HepG2 (cell line): ENCODE measurements around the gene CCDC142. TPM values are rescaled to one million over a fixed set of nuclear protein-coding genes. Genes with fewer than 3 reads are reported as not detected.

Experiments used
- CBX2 ChIP-seq, 2 experiments: fragments of 200-600 bp in 1 of 2; sonication (generic); formaldehyde crosslinking in 1 of 2; IDR thresholded peaks; 2 replicates each; pipeline versions ENCODE4 v1.7.0 to v1.8.1; 2018 to 2022; ENCODE audit warnings: low read depth in 2 of 2, low read length in 1 of 2, mild to moderate bottlenecking in 1 of 2, missing genetic modification reagents in 1 of 2
- FOXO4 ChIP-seq: sonication (generic); formaldehyde crosslinking; conservative IDR thresholded peaks from 2 replicates; pipeline ENCODE4 v1.8.1; 2023; ENCODE audit warnings: missing genetic modification reagents
- HNRNPL ChIP-seq: fragments of 200-400 bp; formaldehyde crosslinking; IDR thresholded peaks from 2 replicates; pipeline ENCODE4 v1.6.1; 2017; ENCODE audit warnings: mild to moderate bottlenecking, low read depth, low read length
- HNRNPLL ChIP-seq: fragments of 200-400 bp; formaldehyde crosslinking; IDR thresholded peaks from 2 replicates; pipeline ENCODE4 v1.6.1; 2017; ENCODE audit warnings: mild to moderate bottlenecking, low read depth, low read length; ENCODE audit not compliant: poor library complexity, severe bottlenecking
- PAF1 ChIP-seq: IDR thresholded peaks from 2 replicates; pipeline ENCODE4 v1.6.1; 2016; ENCODE audit warnings: missing genetic modification reagents, missing compliant biosample characterization
- ZC3H13 ChIP-seq: sonication (generic); formaldehyde crosslinking; IDR thresholded peaks from 2 replicates; pipeline ENCODE4 v1.8.1; 2023; ENCODE audit warnings: mild to moderate bottlenecking, missing genetic modification reagents, moderate library complexity
- ZHX1 ChIP-seq: sonication (generic); formaldehyde crosslinking; IDR thresholded peaks from 2 replicates; pipeline ENCODE4 v1.8.1; 2022; ENCODE audit warnings: low read depth, mild to moderate bottlenecking, missing genetic modification reagents
- ZNF605 ChIP-seq: sonication (generic); formaldehyde crosslinking; IDR thresholded peaks from 2 replicates; pipeline ENCODE4 v1.8.0; 2022; ENCODE audit warnings: mild to moderate bottlenecking, missing genetic modification reagents
- ZNF646 ChIP-seq: sonication (generic); formaldehyde crosslinking; IDR thresholded peaks from 2 replicates; pipeline ENCODE4 v1.9.0; 2021; ENCODE audit warnings: mild to moderate bottlenecking, missing genetic modification reagents
- ZNF749 ChIP-seq: sonication (generic); formaldehyde crosslinking; IDR thresholded peaks from 2 replicates; pipeline ENCODE4 v1.8.0; 2022; ENCODE audit warnings: mild to moderate bottlenecking, missing genetic modification reagents, moderate library complexity, borderline replicate concordance
- ZNF75D ChIP-seq: sonication (generic); formaldehyde crosslinking; IDR thresholded peaks from 2 replicates; pipeline ENCODE4 v1.8.1; 2023; ENCODE audit warnings: missing genetic modification reagents, mild to moderate bottlenecking, borderline replicate concordance
- ZNF772 ChIP-seq: sonication (generic); formaldehyde crosslinking; IDR thresholded peaks from 2 replicates; pipeline ENCODE4 v1.5.0; 2020; ENCODE audit warnings: mild to moderate bottlenecking, missing genetic modification reagents
- ZNF776 ChIP-seq: sonication (generic); formaldehyde crosslinking; IDR thresholded peaks from 2 replicates; pipeline ENCODE4 v1.4.0; 2020; ENCODE audit warnings: mild to moderate bottlenecking, missing genetic modification reagents
- polyA plus RNA-seq, 8 experiments: library from polyadenylated mRNA; depleted of rRNA in 3 of 8; stranded (reverse) in 7 of 8; unstranded in 1 of 8; fragments of >200 nt; fragmentation: Illumina TruSeq in 4 of 8; extraction: Trizol in 4 of 8; gene quantifications; 2 replicates each; pipeline versions ENCODE4 v1.2.1 to v1.2.3, GENCODE V29; 2011 to 2016; ENCODE audit warnings: low read depth in 4 of 8, missing spikeins in 1 of 8, mixed read lengths in 1 of 8; ENCODE audit not compliant: insufficient read depth in 1 of 8
- total RNA-seq, 5 experiments: library from RNA; depleted of rRNA; stranded (reverse); fragments of >200 nt; fragmentation: Illumina TruSeq; extraction: Trizol; gene quantifications; 2 replicates each; pipeline ENCODE4 v1.2.3, GENCODE V29; 2016; ENCODE audit warnings: low read depth in 1 of 5
- TF ChIP-seq, protein P1 (sequence below): IDR thresholded peaks from 2 replicates; pipeline ENCODE4 v1.6.1; 2018; ENCODE audit warnings: missing genetic modification reagents

Gene CCDC142
- total and polyA plus RNA-seq, 2 of the 13 experiments (the other 11 are each of a cell fraction or from before 2014, with no cell fraction given) = 14.7 to 30.4 TPM

DNA sequence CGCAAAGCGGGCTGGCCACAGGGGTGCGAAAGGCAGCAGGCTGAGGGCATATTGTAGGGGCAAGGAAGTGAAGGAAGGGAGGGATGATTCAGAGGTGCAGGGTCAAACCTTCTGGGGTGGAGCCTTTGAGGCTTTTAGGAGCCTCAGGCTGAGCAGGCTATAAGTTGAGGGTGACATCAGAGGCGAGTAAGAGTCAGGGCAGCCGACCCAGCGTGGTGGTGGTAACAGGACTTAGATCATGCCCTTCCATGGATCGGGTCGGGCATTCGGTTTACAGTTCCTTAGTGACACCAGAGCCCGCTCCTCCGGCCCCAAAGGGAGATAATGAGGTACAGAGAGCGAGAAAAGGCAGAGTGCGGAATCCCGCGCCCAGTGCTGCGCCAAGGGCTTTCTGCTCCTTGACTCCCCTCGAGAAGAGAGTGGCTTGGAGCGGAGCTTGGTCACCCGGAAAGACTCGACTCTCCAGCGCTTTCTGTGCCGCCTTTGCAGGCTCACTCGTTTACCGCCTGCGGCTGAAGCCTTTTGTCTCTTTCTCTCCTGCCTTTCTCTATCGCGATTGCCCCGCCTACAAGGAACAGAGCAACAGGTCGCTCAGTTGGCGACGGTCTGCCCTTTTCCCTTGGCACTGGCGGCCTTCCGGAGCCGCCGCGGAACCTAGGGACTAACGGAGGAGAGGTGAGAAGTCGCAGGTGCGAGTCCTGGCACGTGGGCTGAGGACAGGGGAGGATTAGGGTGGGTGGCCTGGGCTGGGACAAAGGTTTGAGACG lies 15.9 kb upstream of the CCDC142 start (continued):
- 0 out of 2 replicates have a peak, but pooled peaks have one; percentile 70 for TF ChIP-seq ZHX1 (CRISPR knock-in tag)
- 0 out of 2 replicates have a peak, but pooled peaks have one; percentile 85 for TF ChIP-seq FOXO4 (CRISPR knock-in tag)
- TF ChIP-seq PAF1 (CRISPR knock-in tag) = peak; percentile 64; the same call in 1 of the 2 replicates
- TF ChIP-seq ZNF605 (CRISPR knock-in tag) = no peak
- TF ChIP-seq ZNF772 = no peak
- TF ChIP-seq ZC3H13 (CRISPR knock-in tag) = 0 out of 2 replicates have a peak, but pooled peaks have one; percentile 13
- TF ChIP-seq HNRNPL = 0 out of 2 replicates have a peak, but pooled peaks have one; percentile 22
- TF ChIP-seq HNRNPLL = no peak
- TF ChIP-seq ZNF749 (CRISPR knock-in tag) = no peak; the same call in 1 of the 2 replicates
- TF ChIP-seq ZNF776 = 0 out of 2 replicates have a peak, but pooled peaks have one; percentile 9
- TF ChIP-seq ZNF75D (CRISPR knock-in tag) = 0 out of 2 replicates have a peak, but pooled peaks have one; percentile 45
- TF ChIP-seq, protein P1, sequence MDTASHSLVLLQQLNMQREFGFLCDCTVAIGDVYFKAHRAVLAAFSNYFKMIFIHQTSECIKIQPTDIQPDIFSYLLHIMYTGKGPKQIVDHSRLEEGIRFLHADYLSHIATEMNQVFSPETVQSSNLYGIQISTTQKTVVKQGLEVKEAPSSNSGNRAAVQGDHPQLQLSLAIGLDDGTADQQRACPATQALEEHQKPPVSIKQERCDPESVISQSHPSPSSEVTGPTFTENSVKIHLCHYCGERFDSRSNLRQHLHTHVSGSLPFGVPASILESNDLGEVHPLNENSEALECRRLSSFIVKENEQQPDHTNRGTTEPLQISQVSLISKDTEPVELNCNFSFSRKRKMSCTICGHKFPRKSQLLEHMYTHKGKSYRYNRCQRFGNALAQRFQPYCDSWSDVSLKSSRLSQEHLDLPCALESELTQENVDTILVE (CRISPR knock-in tag) = no peak
- no peak for TF ChIP-seq CBX2 (IDR thresholded peaks at IDR 0.05; ENCODE audit: low read depth, low read length)
- no peak for TF ChIP-seq CBX2 (CRISPR knock-in tag; IDR thresholded peaks at IDR 0.05; ENCODE audit: low read depth)
- no peak for TF ChIP-seq ZNF646 (CRISPR knock-in tag)
